Measurements from ENCODE around the gene SPTA1.
"Not testable (repeated sequence)": the region's sequence is repeated elsewhere in the genome, so short reads cannot be mapped to it uniquely, and the experiment has no call there.

Gene SPTA1

DNA sequence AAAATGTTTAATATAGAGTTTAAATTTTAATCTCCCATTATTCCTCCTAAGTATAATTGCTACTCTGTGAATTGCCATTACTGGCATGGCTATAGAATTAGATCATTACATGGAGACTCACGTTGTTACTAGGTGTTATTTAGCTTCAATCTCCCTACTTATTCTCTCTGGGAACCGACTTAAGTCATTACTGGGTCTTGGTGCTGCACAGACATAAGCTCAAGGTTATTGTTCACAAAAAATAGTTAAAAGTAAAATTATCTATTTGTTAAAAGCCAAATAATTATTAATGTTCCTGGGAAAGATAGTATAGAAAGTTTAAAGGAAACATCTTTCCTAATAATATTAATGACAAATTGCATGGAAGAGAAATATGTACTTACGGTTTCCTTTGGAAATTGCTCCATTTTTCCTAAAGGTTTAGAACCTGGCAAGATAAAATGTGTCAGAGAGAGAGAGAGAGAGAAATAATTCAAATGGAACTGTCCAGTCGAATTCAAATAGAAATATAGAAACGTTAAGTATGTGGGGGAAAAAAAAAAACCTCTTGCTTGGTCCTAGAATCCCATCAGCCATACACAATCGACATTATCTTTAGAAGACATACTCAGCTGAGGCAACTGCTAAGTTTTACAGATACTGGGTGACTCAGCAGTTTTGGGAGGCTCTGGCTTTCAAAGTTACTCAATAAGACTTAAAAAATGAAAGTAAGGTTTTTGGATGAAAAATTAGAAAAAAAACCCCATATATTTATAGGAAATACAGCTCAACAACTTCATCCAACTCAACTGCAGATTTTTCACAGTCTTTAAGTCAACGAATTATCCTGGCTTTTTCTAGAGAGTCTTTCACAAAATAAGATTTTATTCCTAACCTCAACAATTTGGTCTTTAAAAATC, at the start of gene SPTA1:
Gene SPTA1, minus strand, starts transcription at position 605 of the 899 bp plus-strand sequence. Its CDS starts 198 bp downstream, at position 407.
- DNase-seq (ENCODE audit: low read depth): no peak

DNA sequence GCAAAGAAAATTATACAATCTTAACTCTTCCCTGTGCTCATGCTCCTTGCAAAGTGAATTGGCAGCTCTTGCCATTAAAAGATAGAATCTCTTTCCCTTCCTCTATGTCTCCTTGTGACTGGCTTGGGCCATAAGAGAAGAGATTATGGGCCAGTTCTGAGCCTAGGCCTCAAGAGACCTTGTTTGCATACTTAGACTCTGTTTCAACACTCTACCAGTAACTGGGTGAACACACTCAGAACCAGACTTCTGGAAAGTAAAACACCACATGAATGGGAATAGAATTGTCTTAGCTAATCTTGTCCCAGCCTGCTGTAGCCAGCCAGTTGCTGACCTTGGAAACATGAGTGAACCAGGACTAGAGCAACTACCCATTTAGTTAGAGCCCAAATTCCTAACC, 49.3 kb upstream of the SPTA1 start:
- no peak for DNase-seq (ENCODE audit: low read depth)

DNA sequence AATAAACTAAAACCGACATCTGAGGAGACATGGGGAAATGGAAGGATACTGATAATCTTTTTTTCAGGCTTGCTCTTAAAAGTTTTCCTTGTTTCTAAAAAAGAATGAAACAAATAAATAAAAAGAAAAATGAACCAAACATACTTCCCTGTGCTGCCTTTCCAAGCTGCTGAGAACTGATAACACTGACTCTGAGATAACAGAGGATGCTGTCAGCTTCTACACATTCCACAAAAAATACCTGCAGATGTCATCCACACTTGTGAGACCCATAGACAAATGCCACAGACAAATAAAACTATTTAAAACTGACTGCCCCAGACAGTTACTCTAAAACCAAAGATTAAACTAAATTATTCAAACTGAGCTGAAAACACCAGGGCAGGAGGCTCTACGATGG, 46.0 kb upstream of the SPTA1 start:
- DNase-seq (ENCODE audit: low read depth): no peak

DNA sequence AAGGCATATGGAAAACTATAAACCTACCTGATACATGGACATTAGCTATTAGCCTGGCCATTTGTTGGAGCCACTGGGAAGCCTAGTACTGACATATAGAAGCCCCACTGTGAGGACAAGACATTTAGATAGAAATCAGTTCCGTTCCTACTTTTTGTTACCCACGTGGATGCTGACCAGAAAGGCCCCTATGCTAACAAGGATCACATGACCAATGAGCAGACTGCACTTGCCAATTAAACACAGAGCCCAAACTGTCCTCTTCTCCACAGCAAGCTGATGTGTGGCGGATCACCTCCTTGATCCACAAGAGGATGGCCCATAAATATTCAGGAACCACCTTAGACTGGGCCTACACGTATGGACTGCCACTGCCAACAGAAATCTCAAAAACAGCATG, 45.2 kb upstream of the SPTA1 start:
- DNase-seq (ENCODE audit: low read depth): no peak

DNA sequence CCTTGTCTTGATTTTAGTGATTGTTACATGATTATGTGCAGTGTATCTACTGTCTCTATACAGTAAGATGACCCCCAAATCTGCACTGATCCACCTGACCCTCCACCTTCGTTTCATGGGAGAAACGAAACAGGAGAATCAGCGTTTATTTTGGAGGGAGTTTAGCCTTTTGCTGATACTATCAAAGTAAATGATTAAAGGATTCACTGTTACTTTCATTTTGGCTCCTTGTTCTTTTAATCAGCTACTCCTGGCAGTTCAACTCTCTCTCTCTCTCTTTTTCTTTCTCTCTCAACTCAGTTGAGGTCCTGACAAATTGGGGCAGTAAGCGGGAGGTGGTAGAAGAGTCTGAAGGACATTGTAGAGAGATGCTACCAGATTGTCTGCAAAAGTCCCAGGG, 43.9 kb upstream of the SPTA1 start:
- no peak for DNase-seq (ENCODE audit: low read depth)

DNA sequence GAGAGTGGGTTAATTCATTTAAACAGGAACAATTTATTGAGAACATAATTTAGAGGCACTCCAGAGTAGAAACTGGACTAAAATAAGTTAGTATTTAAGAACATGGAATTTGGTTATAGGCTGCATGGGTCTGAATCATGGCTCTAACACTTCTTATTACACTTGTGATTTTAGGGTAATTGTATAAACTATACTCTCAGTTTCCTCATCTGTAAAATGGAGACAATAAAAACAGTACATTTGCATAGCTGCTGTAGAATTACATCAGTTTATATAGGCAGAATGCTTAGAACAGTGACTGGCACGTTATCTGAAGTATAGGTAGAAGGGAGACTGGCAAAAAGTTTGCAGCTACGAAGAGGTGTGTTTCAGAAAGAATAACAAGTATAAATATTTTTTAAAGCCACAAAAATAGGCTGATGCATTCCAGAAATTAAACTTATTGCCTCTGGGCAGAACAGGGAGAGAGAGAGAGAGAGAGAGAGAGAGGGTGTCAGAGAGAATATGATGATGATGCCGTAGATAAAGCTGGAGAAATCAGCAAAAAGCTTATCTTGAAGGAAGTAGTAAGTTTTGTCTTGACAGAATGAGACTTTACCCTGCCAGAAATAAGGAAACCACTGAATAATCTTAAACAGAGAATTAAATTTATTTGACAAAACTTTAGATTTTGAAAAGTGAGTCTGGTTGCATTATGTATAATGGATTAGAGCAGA, 42.2 kb upstream of the SPTA1 start:
- no peak for DNase-seq (ENCODE audit: low read depth)

DNA sequence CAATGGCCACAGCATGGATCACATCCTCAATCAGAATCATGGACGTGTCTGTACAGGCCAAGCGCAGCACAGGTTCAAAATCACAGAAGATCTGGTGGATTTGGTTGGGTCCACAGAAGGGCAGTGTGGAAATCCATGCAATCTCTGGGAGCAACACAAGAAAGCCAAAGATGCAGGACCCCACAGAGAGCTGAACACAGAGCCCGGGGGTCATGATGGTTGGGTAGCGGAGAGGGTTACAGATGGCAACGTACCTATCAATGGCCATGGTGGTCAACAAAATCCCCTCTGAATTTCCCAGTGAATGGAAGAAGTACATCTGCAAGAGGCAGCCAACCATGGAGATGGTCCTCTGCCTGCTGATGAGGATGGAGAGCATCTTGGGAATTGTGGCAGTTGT, 37.9 kb upstream of the SPTA1 start:
- no peak for DNase-seq (ENCODE audit: low read depth)

DNA sequence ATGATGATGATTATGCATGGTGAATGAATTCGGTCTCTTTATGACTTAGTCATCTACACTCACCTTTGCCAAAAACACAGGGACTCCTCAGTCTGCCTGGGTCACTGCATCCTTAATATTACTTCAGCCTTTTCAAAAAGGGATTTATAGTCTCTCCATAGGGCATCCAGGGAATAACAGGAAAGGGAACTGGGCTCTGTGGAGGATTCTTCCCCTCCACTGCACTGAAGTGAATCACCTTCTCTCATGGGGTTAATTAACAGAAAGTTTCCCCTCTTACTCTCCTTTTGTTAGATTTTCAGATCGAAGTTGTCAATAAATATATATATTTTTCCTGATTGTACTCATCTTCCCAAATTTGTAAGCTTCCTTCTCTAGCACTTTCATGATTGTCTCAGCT, 34.1 kb upstream of the SPTA1 start, which contains the start of gene OR6K3:
Gene OR6K3, minus strand, starts transcription at position 101 of the 400 bp plus-strand sequence. CDS start 2,605 bp downstream, outside the sequence.
- DNase-seq (ENCODE audit: low read depth): no peak

DNA sequence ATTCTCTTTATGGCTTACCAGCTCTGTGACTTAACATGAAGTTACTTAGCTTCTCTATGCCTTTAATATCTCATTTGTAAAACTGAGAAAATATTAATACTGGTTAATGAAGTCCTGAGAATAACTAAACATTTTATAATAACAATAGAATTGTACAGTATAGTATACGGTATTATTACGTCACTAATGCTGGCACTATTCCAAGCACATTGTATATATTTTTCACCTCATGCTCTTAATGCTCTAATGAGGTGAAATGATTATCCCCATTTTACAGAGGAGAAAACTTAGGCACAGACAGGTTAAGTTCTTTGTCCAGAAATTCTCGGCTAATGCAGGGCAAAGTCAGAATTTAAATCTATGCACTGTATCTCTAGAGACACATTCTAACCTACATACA, 33.1 kb upstream of the SPTA1 start:
- DNase-seq (ENCODE audit: low read depth): no peak

DNA sequence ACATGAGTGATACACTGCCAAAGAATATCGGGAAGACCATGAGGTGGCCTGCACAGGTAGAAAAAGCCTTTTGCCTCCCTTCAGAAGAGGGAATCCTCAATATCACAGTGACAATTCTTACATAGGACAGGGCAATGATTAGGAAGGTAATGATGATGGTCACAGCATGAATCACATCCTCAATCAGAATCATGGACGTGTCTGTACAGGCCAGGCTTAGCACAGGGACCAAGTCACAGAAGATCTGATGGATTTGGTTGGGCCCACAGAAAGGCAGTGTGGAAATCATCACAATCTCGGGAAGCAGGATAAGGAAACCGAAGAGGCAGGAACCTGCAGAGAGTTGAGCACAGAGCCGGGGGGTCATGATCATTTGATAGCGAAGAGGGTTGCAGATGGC, 30.8 kb upstream of the SPTA1 start:
- no peak for DNase-seq (ENCODE audit: low read depth)

DNA sequence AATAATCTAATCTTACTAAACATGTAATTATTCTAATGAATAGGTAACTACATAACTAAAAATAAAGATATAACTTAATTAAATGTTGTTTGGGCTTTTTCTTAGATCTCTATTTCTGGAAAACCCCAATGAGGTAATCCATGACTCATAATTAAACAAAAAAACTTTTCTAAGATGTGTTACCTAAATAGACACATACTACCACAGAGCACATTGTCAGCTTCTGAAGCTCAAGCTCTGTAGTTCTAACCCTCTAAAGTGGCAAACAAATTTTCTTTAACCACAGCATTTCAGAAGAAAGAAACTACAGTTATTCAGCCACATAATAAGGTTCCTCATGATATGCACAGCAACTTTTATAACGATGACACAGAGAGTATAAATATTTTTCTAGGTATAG, 29.8 kb upstream of the SPTA1 start:
- DNase-seq (ENCODE audit: low read depth): no peak

DNA sequence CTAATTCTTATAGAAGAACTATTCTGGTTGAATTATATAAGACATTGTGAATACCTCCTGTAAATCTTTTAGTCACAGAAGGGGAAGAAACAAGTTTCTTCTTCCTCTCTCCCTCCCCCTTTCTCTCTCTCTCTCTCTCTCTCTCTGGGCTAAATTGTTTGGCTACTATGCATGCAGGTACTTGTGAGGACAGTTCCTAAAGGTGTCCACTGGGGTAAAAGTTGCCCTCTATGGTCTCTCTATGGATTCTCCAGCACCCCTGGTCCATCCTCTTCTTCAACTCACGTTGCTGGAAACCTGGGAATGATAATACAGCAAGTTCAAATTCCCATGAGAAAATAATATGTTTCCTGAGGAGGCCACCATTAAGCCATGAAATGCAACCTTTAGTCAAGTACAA, 28.2 kb upstream of the SPTA1 start:
- DNase-seq (ENCODE audit: low read depth): no peak

DNA sequence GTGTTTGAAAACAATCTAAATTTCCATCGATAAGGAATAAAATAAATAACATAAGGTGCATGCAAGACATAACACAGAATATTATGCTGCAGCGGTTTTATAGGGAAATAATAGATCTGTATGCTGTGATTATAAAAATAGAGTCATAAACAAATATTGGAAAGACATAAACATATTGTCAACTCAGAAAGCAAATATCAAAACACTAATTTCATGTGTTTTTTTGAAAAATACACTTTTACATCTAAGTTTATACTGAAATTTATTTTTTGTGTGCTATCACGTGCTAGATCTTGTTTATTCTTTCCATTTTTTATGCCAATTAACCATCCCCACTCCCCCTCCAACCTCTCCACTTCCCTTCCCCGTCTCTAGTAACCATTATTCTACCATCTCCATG, 24.6 kb upstream of the SPTA1 start:
- no peak for DNase-seq (ENCODE audit: low read depth)

DNA sequence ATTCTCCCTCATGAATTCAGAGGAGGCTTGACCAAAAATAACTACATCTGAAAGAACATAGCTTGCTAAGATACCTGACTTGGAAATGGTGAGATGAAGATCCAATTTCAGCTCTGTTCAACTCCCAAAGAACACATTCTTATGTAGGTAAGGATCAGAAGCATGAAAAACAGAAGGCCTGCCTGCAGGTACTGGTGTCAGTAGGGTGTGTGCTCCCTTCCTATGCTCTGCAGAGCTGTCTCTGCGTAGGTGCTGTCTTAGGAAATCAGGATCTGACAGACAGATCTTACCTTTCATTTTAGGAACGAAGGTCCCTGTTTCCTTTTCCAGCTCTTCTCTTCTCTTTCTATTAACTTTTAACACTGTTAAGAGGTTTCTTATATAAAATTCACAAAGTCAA, 19.6 kb upstream of the SPTA1 start:
- DNase-seq (ENCODE audit: low read depth): no peak

DNA sequence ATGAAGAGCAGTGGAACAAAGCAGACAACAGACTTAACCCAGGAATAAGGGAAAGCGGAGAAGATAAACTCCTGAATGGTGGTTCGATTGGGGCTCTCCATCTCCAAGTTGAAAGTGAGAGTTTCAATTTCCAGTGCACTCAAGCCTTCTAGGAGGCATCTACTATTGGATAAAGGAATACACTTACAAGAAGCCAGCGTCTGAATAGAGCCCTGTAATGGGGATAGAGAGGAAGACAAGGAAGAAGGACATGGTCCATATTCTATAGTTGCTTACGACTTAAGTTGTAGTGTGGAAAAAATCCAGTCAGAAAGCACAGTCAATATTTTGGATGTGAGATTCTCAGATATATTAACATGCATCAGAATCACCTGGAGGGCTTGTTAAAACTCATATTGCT, 14.0 kb upstream of the SPTA1 start, which contains the start of gene OR6K2:
Gene OR6K2, minus strand, starts transcription at position 101 of the 400 bp plus-strand sequence. Its CDS starts 0 bp downstream, at position 101.
- DNase-seq (ENCODE audit: low read depth): no peak

DNA sequence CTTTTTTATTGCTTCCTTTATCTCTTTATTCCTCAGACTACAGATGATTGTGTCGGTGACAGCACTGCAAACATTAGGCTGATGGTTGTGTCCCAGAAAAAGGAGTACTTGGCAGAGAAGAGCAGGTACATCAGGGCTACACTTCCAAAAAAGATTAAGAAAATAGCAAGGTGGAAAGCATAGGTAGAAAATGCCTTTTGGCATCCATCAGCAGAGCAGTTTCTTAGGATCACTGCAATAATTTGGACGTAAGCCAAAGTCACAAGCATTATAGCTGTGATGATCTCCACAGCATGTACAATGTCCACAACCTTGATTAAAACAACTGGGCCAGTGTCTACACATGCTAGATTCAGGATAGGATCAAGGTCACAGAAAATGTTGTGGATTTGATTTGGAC, 8.1 kb upstream of the SPTA1 start:
- no peak for DNase-seq (ENCODE audit: low read depth)

DNA sequence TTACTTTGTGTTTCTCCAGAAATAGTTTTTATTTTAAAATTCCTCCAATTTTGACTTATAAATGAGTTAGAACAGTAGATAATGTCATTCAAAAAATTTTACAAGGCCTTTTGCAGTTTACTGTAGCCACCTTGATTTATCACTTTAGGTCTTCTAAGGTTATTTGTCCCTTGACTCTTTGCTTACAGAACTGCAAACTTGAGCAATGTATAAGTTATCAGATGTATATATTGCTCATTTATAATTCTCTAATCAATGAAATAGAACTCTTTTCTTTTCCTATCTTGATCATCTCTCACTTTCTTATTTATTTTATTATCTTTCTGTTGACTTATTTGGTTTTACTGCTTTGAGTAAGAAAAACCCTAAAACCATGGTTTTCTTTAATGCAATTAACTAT, 5.8 kb upstream of the SPTA1 start:
- DNase-seq (ENCODE audit: low read depth): no peak

DNA sequence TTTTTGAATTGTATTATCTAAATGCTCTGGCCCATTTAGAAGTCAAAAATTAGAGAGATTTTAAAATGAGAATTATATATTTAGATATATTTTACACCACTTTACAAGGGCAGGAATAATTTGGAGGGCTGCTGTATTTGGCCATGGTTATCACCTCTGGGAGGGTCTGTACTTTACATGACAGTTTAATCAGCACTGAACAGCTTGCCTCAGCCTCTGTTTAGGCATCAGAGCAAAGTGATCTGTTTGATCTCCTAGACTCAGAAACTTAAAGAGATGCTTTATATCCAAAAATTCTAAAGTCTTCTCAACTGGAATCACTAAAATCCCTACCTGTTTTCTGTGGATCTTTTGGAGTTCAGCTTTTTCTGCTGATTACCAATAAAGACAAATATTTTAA, 5.4 kb upstream of the SPTA1 start:
- no peak for DNase-seq (ENCODE audit: low read depth)

DNA sequence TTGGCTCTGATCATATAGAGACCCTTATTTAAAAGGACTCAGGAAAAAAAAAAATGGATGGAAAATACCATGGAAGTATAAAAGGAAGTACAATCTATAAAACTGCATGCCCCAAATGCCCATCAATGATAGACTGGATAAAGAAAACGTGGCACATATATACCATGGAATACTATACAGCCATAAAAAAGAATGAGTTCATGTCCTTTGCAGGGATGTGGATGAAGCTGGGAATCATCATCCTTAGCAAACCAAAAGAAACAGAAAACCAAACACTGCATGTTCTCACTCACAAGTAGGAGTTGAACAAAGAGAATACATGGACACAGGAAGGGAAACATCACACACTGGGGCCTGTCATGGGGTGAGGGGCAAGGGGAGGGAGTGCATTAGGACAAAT, 4.6 kb upstream of the SPTA1 start:
- not testable (repeated sequence) for DNase-seq (ENCODE audit: low read depth)

DNA sequence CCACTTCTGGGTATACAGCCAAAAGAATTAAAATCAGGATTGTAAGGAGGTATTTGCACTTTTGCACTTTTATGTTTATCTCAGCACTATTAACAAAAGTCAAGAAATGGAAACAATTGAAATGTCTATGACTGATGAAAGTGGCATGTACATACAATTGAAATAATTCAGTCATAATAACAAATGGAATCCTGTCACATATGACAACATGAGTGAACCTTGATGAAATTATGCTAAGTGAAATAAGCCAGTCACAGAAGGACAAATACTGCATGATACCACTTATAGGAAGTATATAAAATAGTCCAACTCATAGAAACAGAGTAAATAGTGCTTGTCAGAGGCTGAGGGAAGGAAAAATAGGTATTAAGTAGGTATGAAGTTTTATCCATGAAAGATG, 3.4 kb upstream of the SPTA1 start:
- no peak for DNase-seq (ENCODE audit: low read depth)

DNA sequence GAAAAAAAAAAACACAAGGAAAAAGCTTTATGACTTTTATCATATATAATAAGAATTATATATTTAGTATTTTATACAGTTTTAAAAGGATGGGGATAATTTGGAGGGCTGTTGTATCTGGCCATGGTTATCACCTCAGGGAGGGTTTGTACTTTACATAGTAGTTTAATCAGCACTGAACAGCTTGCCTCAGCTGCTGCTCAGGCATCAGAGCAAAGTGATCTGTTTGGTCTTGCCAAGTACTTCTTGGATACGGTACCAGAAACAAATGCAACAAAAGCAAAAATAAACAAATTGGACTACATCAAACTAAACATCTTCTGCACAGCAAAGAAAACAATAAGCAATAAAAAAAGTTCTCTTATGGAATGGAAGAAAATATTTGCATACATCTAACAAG, 2.6 kb upstream of the SPTA1 start:
- DNase-seq (ENCODE audit: low read depth): no peak

DNA sequence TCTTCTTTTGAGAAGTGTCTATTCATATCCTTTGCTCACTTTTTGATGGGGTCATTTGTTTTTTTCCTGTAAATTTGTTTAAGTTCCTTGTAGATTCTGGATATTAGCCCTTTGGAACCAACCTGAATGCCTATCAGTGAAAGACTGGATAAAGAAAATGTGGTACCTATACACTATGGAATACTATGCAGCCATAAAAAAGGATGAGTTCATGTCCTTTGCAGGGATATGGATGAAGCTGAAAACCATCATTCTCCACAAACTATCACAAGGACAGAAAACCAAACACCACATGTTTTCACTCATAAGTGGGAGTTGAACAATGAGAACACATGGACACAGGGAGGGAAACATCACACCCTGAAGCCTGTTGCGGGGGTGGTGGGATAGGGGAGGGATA, 1.8 kb upstream of the SPTA1 start:
- not testable (repeated sequence) for DNase-seq (ENCODE audit: low read depth)

DNA sequence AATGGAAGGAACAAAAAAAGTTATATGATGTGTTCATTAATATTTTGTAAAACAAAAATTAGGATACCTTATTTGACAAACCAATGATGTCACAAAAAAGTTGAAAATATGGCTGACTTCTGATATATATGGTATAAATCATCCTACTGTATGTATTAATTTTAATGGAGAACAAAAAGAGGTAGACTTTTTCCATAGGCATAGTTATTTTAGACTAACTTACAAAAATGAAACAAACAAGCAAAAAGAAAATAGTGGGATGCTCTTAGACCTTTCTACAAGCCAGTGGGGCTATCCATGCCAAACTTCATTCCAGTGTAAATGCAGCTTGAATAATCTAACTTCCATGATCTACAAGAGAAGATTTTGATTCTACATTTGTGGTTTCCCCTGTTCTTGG, 522 bp upstream of the SPTA1 start:
- no peak for DNase-seq (ENCODE audit: low read depth)

Data from HS-27A (cell line).